Renal cortical epithelial cell (primary cell): ENCODE data around the gene DNLZ. TPM values are rescaled to one million over a fixed set of nuclear protein-coding genes. Genes with fewer than 3 reads are reported as not detected.
"Not testable (repeated sequence)": the region's sequence is repeated elsewhere in the genome, so short reads cannot be mapped to it uniquely, and the experiment has no call there.

Experiments used
- DNase-seq: peaks from one replicate; pipeline ENCODE4 v3.0.0-alpha.2; 2011; ENCODE audit warnings: low read depth
- total RNA-seq: library from RNA; depleted of rRNA; stranded (reverse); fragments of >200 nt; gene quantifications from 2 replicates; pipeline ENCODE4 v1.2.3, GENCODE V29; 2014

Gene DNLZ
- total RNA-seq, 1 donor from 2014 or later: 12.5 TPM

DNA sequence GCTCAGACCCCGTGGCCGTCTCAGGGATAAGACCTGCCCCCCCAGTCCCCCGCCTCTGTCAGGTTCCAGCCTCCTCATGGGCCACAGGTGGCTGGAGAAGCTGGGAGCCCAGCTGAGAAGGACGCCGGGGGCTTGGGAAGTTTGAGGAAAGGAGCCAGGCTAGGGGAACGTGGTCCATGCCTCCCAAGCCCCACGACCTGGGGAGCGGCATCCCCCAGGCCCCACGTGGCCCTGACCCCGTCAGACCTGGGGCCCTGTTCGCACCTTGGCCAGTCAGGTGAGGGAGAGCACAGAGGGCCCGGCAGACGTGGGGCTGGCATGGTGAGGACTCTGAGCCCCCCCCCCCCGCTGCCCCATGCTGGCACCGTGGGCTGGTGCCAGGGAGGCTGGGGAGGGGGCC is 32.5 kb downstream of the DNLZ start:
- DNase-seq: no peak

DNA sequence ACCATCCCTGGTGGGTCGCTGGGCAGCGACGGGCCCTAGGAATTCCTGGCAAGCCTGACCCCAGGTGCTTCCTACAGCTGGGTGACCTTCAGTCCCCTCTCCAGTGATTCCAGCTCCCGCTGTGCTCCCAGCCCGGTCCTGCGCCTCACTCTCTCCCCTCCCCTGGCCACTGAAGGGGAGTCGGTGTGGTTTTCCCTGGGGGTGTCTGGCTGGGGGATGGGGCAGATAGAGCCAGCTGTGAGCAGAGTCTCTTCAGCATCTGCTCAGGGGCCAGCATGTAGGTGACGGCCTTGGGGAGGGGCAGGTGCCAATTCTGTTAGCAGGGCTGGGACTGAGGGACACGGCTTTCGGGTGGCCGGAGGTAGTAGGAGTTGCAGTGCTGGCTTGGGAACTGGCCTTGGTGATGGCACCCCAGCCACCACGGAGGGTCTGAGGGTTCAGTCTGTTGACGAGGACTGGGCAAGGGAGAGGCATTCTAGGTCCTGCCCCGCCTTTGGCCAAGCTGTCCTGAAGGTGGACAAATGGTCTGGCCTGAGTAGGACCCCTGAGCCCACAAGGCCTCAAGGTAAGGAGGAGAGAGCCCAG is 33.0 kb downstream of the DNLZ start:
- DNase-seq: no peak

DNA sequence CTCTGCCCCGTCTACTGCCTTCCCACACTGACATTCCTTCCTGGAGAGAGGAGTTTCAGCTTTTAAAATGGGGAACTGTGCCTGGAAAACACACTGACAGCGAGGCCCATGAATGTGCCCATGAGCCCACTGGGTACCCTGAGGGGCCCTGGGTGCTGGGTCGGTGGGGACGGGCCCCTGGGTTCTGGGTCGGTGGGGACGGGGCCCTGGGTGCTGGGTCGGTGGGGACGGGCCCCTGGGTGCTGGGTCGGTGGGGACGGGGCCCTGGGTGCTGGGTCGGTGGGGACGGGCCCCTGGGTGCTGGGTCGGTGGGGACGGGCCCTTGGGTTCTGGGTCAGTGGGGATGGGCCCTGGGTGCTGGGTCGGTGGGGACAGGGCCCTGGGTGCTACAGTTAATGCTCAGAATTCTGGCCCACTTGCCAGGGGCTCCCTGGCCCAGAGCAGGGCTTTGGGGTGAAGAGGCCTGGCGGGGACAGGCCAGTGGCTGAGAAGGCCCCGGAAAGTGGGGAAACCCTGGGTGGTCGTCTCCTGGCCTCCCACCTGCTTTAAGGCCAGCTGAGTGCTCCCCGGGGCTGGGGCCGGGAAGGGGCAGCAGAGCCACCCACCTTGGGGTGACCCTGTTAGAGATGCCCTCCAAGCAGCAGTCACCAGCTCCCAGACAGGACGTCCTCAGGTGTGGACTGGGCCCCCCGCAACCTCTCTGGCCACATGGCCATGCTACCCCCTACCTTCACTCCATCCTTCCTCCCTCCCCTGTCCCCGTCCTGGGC is 33.7 kb downstream of the DNLZ start:
- DNase-seq: no peak

DNA sequence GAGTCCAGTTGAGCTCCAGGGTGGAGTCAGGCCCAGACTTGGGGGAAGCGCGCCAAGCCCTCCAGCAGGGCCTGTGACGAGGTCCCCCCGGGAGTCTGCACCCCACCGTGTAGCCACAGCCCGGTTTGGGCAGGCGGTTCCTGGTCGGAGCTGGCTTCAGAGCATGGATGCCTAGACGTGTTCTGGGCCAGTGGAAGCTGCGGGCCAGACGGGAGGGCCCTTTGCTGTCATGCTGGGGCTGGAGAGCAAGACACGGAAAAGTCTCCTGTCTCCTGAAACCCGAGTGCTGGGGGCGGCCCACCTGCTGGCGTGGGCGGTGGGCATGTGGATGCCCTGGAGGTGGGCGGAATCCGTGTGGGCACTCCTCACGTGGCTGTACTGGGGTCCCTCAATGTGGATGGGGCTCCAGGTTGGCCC is 34.3 kb downstream of the DNLZ start:
- DNase-seq: no peak

DNA sequence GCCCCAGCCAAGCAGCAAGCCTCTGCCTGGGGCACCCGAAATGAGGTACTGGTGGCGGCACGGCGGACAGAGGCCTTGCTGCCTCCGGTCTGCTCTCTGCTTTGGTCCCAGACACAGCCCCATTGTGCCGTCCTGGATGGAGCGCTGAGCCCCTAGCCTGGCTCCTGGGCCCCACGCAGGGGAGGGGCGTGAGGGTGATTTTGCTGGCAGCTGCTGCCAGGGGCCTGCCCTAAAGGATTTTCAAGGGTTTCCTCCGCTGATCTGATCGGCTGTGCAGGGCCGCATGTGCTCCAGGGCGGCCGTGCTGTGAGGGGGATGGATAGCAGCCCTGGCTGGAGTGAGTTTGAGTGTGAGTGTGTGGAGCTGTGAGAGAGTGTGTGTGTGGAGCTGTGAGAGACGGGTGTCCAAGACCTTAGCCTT is 34.9 kb downstream of the DNLZ start:
- DNase-seq: no peak

- DNase-seq: no peak
Observed at GRCh38 chr9:136328011-136328621, 35.4 kb downstream of the DNLZ start.

DNA sequence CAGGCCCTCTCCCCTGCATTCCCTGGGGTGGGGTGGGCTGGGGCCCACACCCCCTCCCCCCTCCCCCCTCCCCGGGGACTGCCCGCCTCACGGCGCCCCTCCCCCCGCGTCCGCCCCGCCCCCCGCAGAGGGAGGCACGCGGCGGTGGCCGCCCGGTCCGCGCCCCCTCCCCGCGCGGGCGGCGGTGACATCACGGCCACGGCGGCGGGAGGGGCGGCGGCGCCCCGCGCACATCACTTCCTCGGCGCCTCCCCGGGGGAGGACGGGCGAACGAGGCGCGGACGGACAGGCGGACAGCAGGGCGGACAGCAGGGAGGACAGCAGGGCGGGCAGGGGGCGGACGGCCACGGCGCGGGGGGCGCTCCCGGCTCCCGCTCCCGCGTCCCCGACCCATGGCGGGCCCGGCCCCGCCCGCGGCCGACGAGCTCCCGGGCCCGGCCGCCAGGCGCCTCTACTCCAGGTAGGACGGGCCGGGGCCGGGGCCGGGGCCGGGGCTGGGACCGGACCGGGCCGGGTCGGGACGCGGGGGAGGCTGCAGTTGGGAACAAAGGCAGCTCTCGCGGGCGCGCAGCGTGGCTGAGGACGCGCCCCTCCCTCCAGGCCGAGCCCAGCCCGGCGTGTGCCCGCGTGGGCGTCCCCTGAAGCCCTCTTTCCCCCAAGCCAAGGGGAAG is 36.1 kb downstream of the DNLZ start, which contains the start of gene GPSM1:
TSS of gene GPSM1 (plus strand) at position 236 of the 671 bp plus-strand sequence. CDS start at position 393, 157 bp downstream.
- DNase-seq: no peak

- DNase-seq: no peak
Observed at GRCh38 chr9:136326761-136327303, 36.7 kb downstream of the DNLZ start.

GRCh38 chr9:136326061-136326760 is 37.3 kb downstream of the DNLZ start:
- no peak for DNase-seq

GRCh38 chr9:136325358-136325757 is 38.2 kb downstream of the DNLZ start:
- DNase-seq: no peak

- DNase-seq: no peak
Observed at GRCh38 chr9:136324501-136325300, 38.8 kb downstream of the DNLZ start.

DNA sequence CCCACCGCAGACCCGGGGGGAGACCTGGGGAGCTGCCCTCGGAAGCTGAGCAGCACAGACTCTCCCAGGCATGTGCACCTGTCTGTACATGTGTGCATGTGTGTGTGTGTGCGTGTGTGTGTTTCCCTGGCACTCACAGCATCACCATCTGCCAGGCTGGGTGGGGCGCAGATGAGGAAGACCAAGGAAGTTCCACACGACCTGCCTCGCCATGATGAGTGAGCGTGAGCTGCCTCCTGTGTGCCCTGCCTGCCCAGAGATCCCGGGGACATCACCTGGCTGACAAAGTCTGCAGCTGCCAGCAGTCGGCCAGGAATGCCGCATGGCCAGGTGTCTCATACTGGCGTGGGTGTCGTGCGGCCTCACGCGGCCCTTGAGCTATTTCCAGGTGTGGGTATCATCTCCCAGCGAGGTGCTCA is 40.2 kb downstream of the DNLZ start:
- DNase-seq: no peak

DNA sequence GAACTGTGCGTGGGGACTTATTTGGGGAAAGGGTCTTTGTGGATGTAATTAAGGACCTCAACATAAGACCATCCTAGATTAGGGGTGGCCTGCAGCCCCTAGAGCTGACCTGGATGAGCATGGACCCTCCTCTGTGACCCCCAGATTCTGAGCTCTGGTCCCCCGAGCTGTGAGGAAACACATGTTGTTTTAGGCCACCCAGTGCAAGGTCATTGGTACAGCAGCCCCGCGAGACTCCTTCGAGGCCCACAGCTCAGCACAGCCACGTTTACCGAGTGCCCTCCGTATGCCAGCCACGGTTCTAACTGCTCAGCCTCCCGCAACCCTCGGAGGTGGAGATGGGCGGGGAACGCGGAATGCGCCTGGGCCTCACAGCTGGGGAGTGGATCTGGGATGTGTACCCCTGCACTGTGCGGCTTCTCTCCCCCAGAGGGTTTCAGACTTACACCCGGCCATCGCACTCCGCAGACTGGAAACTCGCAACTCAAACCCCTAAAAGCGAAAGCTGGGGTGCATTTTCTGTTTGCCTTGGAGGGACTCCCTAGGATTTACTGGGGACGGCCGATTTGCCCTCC is 40.7 kb downstream of the DNLZ start:
- DNase-seq: no peak

- DNase-seq: no peak
Observed at GRCh38 chr9:136321561-136321960, 42.0 kb downstream of the DNLZ start.

DNA sequence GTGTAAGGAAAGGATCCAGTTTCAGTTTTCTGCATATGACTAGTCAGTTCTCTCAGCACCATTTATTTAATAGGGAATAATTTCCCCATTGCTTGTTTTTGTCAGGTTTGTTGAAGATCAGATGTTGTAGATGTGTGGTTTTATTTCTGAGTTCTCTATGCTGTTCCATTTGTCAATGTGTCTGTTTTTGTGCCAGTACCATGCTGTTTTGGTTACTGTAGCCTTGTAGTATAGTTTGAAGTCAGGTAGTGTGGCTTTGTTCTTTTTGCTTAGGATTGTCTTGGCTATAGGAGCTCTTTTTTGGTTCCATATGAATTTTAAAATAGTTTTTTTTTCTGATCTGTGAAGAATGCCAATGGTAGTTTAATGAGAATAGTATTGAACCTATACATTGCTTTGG is 42.6 kb downstream of the DNLZ start:
- not testable (repeated sequence) for DNase-seq

- DNase-seq: not testable (repeated sequence)
Observed at GRCh38 chr9:136319955-136320354, 43.6 kb downstream of the DNLZ start.

GRCh38 chr9:136319244-136319643 is 44.3 kb downstream of the DNLZ start:
- DNase-seq: not testable (repeated sequence)

DNA sequence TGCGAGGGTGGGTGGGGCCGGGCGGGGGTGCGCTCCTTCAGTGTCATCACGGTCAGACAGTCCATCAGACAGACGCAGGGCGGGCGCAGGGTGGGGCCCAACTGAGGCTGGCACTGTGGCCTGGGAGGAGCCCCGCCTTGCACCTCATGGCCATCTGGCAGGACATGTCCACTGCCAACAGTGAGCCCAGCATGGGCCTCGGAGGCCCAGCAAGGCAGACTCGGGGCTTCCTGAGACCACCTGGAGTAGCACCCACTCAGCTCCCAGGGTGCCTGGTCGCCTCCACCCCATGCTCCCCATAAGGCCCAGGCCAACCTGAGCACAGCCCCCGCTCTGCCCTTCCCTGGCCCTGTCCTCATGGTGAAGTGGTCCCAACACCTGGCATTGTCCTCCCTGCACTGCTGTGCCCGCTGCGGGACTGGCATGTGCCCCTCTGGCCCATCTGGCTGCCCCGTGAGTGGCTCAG is 44.7 kb downstream of the DNLZ start:
- no peak for DNase-seq

- DNase-seq: no peak
Observed at GRCh38 chr9:136318111-136318775, 45.3 kb downstream of the DNLZ start.

GRCh38 chr9:136317695-136318094 is 45.8 kb downstream of the DNLZ start:
- DNase-seq: no peak
